ENCODE results near the gene URI1. TPM values are rescaled to one million over a fixed set of nuclear protein-coding genes. Genes with fewer than 3 reads are reported as not detected.

The URI1 gene
- total and polyA plus RNA-seq, 2 of the 8 experiments (the other 6 are each of a cell fraction or from before 2014, with no cell fraction given): 27.7 to 64.3 TPM

- TF ChIP-seq ATF2 (IDR thresholded peaks at IDR 0.05; ENCODE audit: low read length): no peak
- no peak for TF ChIP-seq SRF (IDR thresholded peaks at IDR 0.05; ENCODE audit: low read depth, low read length)
- TF ChIP-seq JUN (IDR thresholded peaks at IDR 0.05; ENCODE audit: low read depth, low read length): no peak
- TF ChIP-seq SIN3A (conservative IDR thresholded peaks at IDR 0.05 in 1 of 2, IDR thresholded peaks at IDR 0.05 in 1 of 2; ENCODE audit: low read depth in 1 of 2, low read length in 2 of 2): no peak
- TF ChIP-seq BACH1 (IDR thresholded peaks at IDR 0.05; ENCODE audit: low read length): no peak
- TF ChIP-seq TEAD4 (IDR thresholded peaks at IDR 0.05; ENCODE audit: low read depth, low read length): no peak
Observed at GRCh38 chr19:29893606-29894284, 48.3 kb upstream of the URI1 start (continued).

Data from H1 (cell line).